PC-3 (cell line): ENCODE data around the gene NFYC. TPM values are rescaled to one million over a fixed set of nuclear protein-coding genes. Genes with fewer than 3 reads are reported as not detected.

ENCODE experiments used
- ATAC-seq: fragments of 200-7000 bp; cut with Tn5 transposase; 2 replicates; pipeline ENCODE4 v1.9.1; 2020; ENCODE audit warnings: mild to moderate bottlenecking, moderate library complexity
- BruUV-seq: library from RNA; stranded (reverse); fragments of 400-500 nt; replicated peaks from 2 replicates; lab custom pipeline; 2021; lab: Mats Ljungman, UMichigan
- CTCF ChIA-PET: fragments of 300-600 bp; sonication (Branson Sonifier 250); formaldehyde crosslinking; loops from one replicate; lab custom pipeline; 2022; ENCODE audit warnings: antibody characterized with exemption; lab: Charles Lee
- POLR2A ChIA-PET: fragments of 300-600 bp; sonication (Branson Sonifier 250); formaldehyde crosslinking; loops from one replicate; lab custom pipeline; 2022; ENCODE audit warnings: antibody characterized with exemption; ENCODE audit not compliant: unreplicated experiment; lab: Charles Lee
- DNase-seq: peaks from one replicate; pipeline ENCODE4 v3.0.0-alpha.2; 2015
- H2AFZ ChIP-seq: fragments of 300-600 bp; sonication (generic); 2 replicates; pipeline ENCODE4 v1.6.0; 2016; ENCODE audit warnings: antibody characterized with exemption, low read length
- H3F3A ChIP-seq: fragments of 300-600 bp; sonication (generic); one replicate; pipeline ENCODE4 v1.6.0; 2017; ENCODE audit warnings: antibody characterized with exemption, low read length, control low read depth, mild to moderate bottlenecking; ENCODE audit not compliant: unreplicated experiment
- H3K27ac ChIP-seq: fragments of 300-600 bp; sonication (generic); 2 replicates; pipeline ENCODE4 v1.5.1; 2016; ENCODE audit warnings: mild to moderate bottlenecking, low read length
- H3K27me3 ChIP-seq: fragments of 300-600 bp; sonication (generic); 2 replicates; pipeline ENCODE4 v1.6.1; 2016; ENCODE audit warnings: low read length, mixed read lengths
- H3K36me3 ChIP-seq: fragments of 300-600 bp; sonication (generic); 2 replicates; pipeline ENCODE4 v1.6.1; 2016; ENCODE audit warnings: low read depth, mixed run types, low read length, mixed read lengths
- H3K4me1 ChIP-seq: fragments of 300-600 bp; sonication (generic); 2 replicates; pipeline ENCODE4 v1.5.1; 2016; ENCODE audit warnings: low read length; ENCODE audit not compliant: insufficient read depth
- H3K4me2 ChIP-seq: fragments of 300-600 bp; sonication (generic); 2 replicates; pipeline ENCODE4 v1.6.0; 2016; ENCODE audit warnings: low read length
- H3K4me3 ChIP-seq: fragments of 300-600 bp; sonication (generic); 2 replicates; pipeline ENCODE4 v1.5.1; 2016; ENCODE audit warnings: mild to moderate bottlenecking, low read length, mixed read lengths
- H3K79me2 ChIP-seq: fragments of 300-600 bp; sonication (generic); 2 replicates; pipeline ENCODE4 v1.6.1; 2017; ENCODE audit warnings: low read length, mixed read lengths
- H3K9ac ChIP-seq: fragments of 300-600 bp; sonication (generic); 2 replicates; pipeline ENCODE4 v1.6.0; 2016; ENCODE audit warnings: mild to moderate bottlenecking, low read length
- H3K9me2 ChIP-seq: fragments of 300-600 bp; sonication (generic); replicated peaks from 2 replicates; pipeline ENCODE4 v1.6.1; 2016; ENCODE audit warnings: mixed run types, low read length, mixed read lengths
- H3K9me3 ChIP-seq: fragments of 300-600 bp; sonication (generic); 2 replicates; pipeline ENCODE4 v1.6.1; 2016; ENCODE audit warnings: low read length, mixed read lengths
- H4K20me1 ChIP-seq: fragments of 300-600 bp; sonication (generic); 2 replicates; pipeline ENCODE4 v1.6.1; 2016; ENCODE audit warnings: low read length, mixed read lengths
- CTCF ChIP-seq: fragments of 300-600 bp; sonication (generic); conservative IDR thresholded peaks from 2 replicates; pipeline ENCODE4 v1.5.1; 2017; ENCODE audit warnings: antibody characterized with exemption, low read depth, mild to moderate bottlenecking, low read length
- EZH2 ChIP-seq: fragments of 300-600 bp; sonication (generic); IDR thresholded peaks from one replicate; pipeline ENCODE4 v1.6.1; 2017; ENCODE audit warnings: antibody characterized with exemption, mild to moderate bottlenecking, low read length; ENCODE audit not compliant: unreplicated experiment
- EZH2phosphoT487 ChIP-seq: fragments of 300-600 bp; sonication (generic); IDR thresholded peaks from 2 replicates; pipeline ENCODE4 v1.6.1; 2018; ENCODE audit warnings: mild to moderate bottlenecking, antibody characterized with exemption, low read length, borderline replicate concordance
- intact Hi-C: fragments of 100-400 bp; cut with micrococcal nuclease; formaldehyde crosslinking; loops from 2 replicates; pipeline ENCODE4 v1.9.0; 2023
- total RNA-seq: library from RNA; depleted of rRNA; stranded (reverse); fragments of >200 nt; gene quantifications from 2 replicates; pipeline ENCODE4 v1.2.3, GENCODE V29; 2014

Gene NFYC
- total RNA-seq, 1 experiment from 2014 or later, result 52.6 TPM

GRCh38 chr1:40773748-40774265, 82.3 kb downstream of the NFYC start:
- Histone ChIP-seq H3K4me2 (no peak overlapping the region), H3K27ac (no peak overlapping the region), H3K79me2 (no peaks in the 10 kb centered on the region), H3K9ac (no peak overlapping the region), H3F3A (no peaks in the 10 kb centered on the region), H2AFZ (no peak overlapping the region), H4K20me1 (no peaks in the 10 kb centered on the region), H3K4me3 (no peak overlapping the region), H3K27me3 (no peaks in the 10 kb centered on the region), H3K36me3 (0 out of 2 replicates have a peak, but pooled peaks cover 3% of the 10 kb centered on the region), H3K4me1 (no peaks in the 10 kb centered on the region), H3K9me2 (no peaks in the 10 kb centered on the region), H3K9me3 (no peaks in the 10 kb centered on the region)
- peak; percentile 10; the same call in 1 of the 2 replicates for ATAC-seq
- no TSS peak for BruUV-seq
- POLR2A ChIA-PET, result no interaction called here
- intact Hi-C loops, result loop anchor here (5.0 kb wide), 3 partner anchors 78 to 178 kb away; partner anchors contain the start of gene NFYC
- no peak for DNase-seq
- CTCF ChIA-PET, result interaction anchor here (0.5 to 1.2 kb wide), 6 partner anchors 9 to 175 kb away, joined by 3 to 11 read pairs (median 4); no protein-coding TSS in a partner anchor
- TF ChIP-seq EZH2phosphoT487 (no peak), EZH2 (no peak), CTCF (no peak)

GRCh38 chr1:40774266-40774998, 82.9 kb downstream of the NFYC start:
- DNase-seq (peak; percentile 67), ATAC-seq (peak; percentile 72)
- no peaks in the 10 kb centered on the region for H3K9me2 ChIP-seq
- H3K79me2 ChIP-seq, result no peaks in the 10 kb centered on the region
- H2AFZ ChIP-seq, result no peak overlapping the region
- H3K4me2 ChIP-seq, result no peak overlapping the region
- no peaks in the 10 kb centered on the region for H3K4me1 ChIP-seq
- 0 out of 2 replicates have a peak, but pooled peaks cover 3% of the 10 kb centered on the region for H3K36me3 ChIP-seq
- ChIA-PET CTCF (interaction anchor here (0.5 to 1.2 kb wide), 6 partner anchors 9 to 149 kb away, joined by 3 to 4 read pairs (median 3); no protein-coding TSS in a partner anchor), POLR2A (no interaction called here)
- no peak overlapping the region for H3K9ac ChIP-seq
- H4K20me1 ChIP-seq, result no peaks in the 10 kb centered on the region
- intact Hi-C loops, result loop anchor here (5.0 kb wide), 3 partner anchors 78 to 178 kb away; partner anchors contain the start of gene NFYC
- H3K27ac ChIP-seq, result no peak overlapping the region
- no peak for TF ChIP-seq EZH2
- TF ChIP-seq EZH2phosphoT487, result no peak
- TF ChIP-seq CTCF, result peak; percentile 92
- H3F3A ChIP-seq, result no peaks in the 10 kb centered on the region
- BruUV-seq, result no TSS peak
- H3K9me3 ChIP-seq, result no peaks in the 10 kb centered on the region
- H3K4me3 ChIP-seq, result no peak overlapping the region
- no peaks in the 10 kb centered on the region for H3K27me3 ChIP-seq
